ENCODE measurements around the gene SLAIN2. TPM values are rescaled to one million over a fixed set of nuclear protein-coding genes. Genes with fewer than 3 reads are reported as not detected.

The SLAIN2 gene
- total RNA-seq, 1 donor from 2014 or later, result 132 TPM

- intact Hi-C loops (cut with micrococcal nuclease), result no loop called here
- no peak for DNase-seq
- Histone ChIP-seq H3K4me3 (no peak overlapping the region), H3K27ac (replicated peaks) (no peak overlapping the region), H3K9me3 (replicated peaks) (no peaks in the 10 kb centered on the region), H3K4me1 (peaks cover 17% of the 10 kb centered on the region), H3K36me3 (peaks cover 25% of the 10 kb centered on the region), H3K27me3 (ENCODE audit: low read depth) (no peaks in the 10 kb centered on the region)
- TF ChIP-seq CTCF (IDR thresholded peaks at IDR 0.05; ENCODE audit: borderline replicate concordance), result no peak
Observed at GRCh38 chr4:48379587-48380180, 38.4 kb downstream of the SLAIN2 start.

DNA sequence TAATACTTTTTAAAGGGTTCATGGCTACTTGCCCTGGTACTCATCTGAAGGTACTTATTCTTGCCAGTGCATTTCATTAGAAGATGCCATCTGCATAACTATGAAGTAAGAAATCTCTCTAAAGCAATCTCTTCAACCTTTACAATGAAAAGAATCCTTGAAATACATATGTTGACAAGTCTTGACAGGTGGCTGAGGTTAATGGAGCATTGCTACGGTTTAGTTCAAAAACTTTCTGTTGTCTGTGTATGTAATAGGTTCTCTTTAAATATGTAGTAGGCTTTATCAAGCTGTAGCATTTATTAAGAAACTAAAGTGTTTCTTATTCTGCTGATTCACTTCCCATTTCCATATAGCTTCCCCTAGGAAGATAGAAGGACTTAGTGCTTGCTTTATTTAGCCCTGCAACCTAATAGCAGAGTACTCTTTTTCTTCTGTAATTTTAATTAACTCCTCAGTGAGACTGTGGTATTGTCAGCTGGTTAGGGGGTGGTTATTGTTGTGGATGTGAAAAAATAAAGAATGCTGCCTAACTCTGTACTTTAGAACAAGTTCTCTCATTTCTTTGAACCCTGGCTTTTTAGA, 39.3 kb downstream of the SLAIN2 start:
- intact Hi-C loops (cut with micrococcal nuclease), result no loop called here
- Histone ChIP-seq H3K9me3 (replicated peaks) (no peaks in the 10 kb centered on the region), H3K27me3 (ENCODE audit: low read depth) (no peaks in the 10 kb centered on the region), H3K4me1 (peaks cover 17% of the 10 kb centered on the region), H3K36me3 (peaks cover 35% of the 10 kb centered on the region), H3K4me3 (no peak overlapping the region), H3K27ac (replicated peaks) (no peak overlapping the region)
- TF ChIP-seq CTCF (IDR thresholded peaks at IDR 0.05; ENCODE audit: borderline replicate concordance), result no peak
- DNase-seq, result no peak

- Histone ChIP-seq H3K27me3 (ENCODE audit: low read depth) (no peaks in the 10 kb centered on the region), H3K4me1 (peaks cover 33% of the 10 kb centered on the region), H3K27ac (replicated peaks) (peak overlapping the region; percentile 34), H3K9me3 (replicated peaks) (no peaks in the 10 kb centered on the region), H3K4me3 (no peak overlapping the region), H3K36me3 (peaks cover 50% of the 10 kb centered on the region)
- TF ChIP-seq CTCF (IDR thresholded peaks at IDR 0.05; ENCODE audit: borderline replicate concordance), result no peak
- no peak for DNase-seq
- intact Hi-C loops (cut with micrococcal nuclease), result no loop called here
Observed at GRCh38 chr4:48388525-48389154, 47.3 kb downstream of the SLAIN2 start.

GRCh38 chr4:48396043-48396442, 54.7 kb downstream of the SLAIN2 start:
- intact Hi-C loops (cut with micrococcal nuclease), result no loop called here
- no peaks in the 10 kb centered on the region for H3K27me3 ChIP-seq (ENCODE audit: low read depth)
- H3K4me3 ChIP-seq, result no peak overlapping the region
- no peak for DNase-seq
- no peaks in the 10 kb centered on the region for H3K4me1 ChIP-seq
- H3K36me3 ChIP-seq, result peaks cover 39% of the 10 kb centered on the region
- H3K27ac ChIP-seq (replicated peaks), result no peak overlapping the region
- no peak for TF ChIP-seq CTCF (IDR thresholded peaks at IDR 0.05; ENCODE audit: borderline replicate concordance)
- no peaks in the 10 kb centered on the region for H3K9me3 ChIP-seq (replicated peaks)

GRCh38 chr4:48400416-48400815, 59.1 kb downstream of the SLAIN2 start:
- Histone ChIP-seq H3K27ac (replicated peaks) (no peak overlapping the region), H3K9me3 (replicated peaks) (no peaks in the 10 kb centered on the region), H3K4me1 (no peaks in the 10 kb centered on the region), H3K27me3 (ENCODE audit: low read depth) (no peaks in the 10 kb centered on the region), H3K36me3 (peaks cover 27% of the 10 kb centered on the region), H3K4me3 (no peak overlapping the region)
- TF ChIP-seq CTCF (IDR thresholded peaks at IDR 0.05; ENCODE audit: borderline replicate concordance), result no peak
- no peak for DNase-seq
- intact Hi-C loops (cut with micrococcal nuclease), result loop anchor here (5.0 kb wide), 1 partner anchor 53 kb away; no protein-coding TSS in a partner anchor
